Epidermal melanocyte (primary cell): ENCODE measurements around the gene SPATA46.

Source experiments
- DNase-seq: peaks from one replicate; pipeline ENCODE4 v3.0.0; 2011; ENCODE audit warnings: low spot score; ENCODE audit not compliant: insufficient read length

SPATA46 gene

GRCh38 chr1:162375463-162375862, 1.2 kb downstream of the SPATA46 start:
- DNase-seq, result no peak

- DNase-seq, result no peak
Observed at GRCh38 chr1:162374406-162374805, 2.2 kb downstream of the SPATA46 start.

GRCh38 chr1:162373541-162374260, 3.0 kb downstream of the SPATA46 start:
- no peak for DNase-seq

- DNase-seq, result no peak
Observed at GRCh38 chr1:162373072-162373427, 3.6 kb downstream of the SPATA46 start.

- DNase-seq, result no peak
Observed at GRCh38 chr1:162372159-162373071, 4.2 kb downstream of the SPATA46 start.

GRCh38 chr1:162371611-162372010, 5.0 kb downstream of the SPATA46 start:
- no peak for DNase-seq

- DNase-seq, result no peak
Observed at GRCh38 chr1:162370721-162371120, 5.9 kb downstream of the SPATA46 start.

GRCh38 chr1:162370161-162370560, 6.5 kb downstream of the SPATA46 start:
- no peak for DNase-seq

- DNase-seq, result no peak
Observed at GRCh38 chr1:162369571-162369970, 7.1 kb downstream of the SPATA46 start.

- DNase-seq, result no peak
Observed at GRCh38 chr1:162368451-162368850, 8.2 kb downstream of the SPATA46 start.

GRCh38 chr1:162367772-162368171, 8.9 kb downstream of the SPATA46 start:
- no peak for DNase-seq

GRCh38 chr1:162367073-162367472, 9.6 kb downstream of the SPATA46 start:
- no peak for DNase-seq

- no peak for DNase-seq
Observed at GRCh38 chr1:162366671-162367070, 10.0 kb downstream of the SPATA46 start.

- no peak for DNase-seq
Observed at GRCh38 chr1:162366149-162366548, 10.5 kb downstream of the SPATA46 start.

- DNase-seq, result no peak
Observed at GRCh38 chr1:162365284-162366020, 11.2 kb downstream of the SPATA46 start.

- DNase-seq, result no peak
Observed at GRCh38 chr1:162364498-162364897, 12.2 kb downstream of the SPATA46 start.

GRCh38 chr1:162363823-162364222, 12.8 kb downstream of the SPATA46 start:
- no peak for DNase-seq

- DNase-seq, result no peak
Observed at GRCh38 chr1:162361349-162361748, 15.3 kb downstream of the SPATA46 start.

- no peak for DNase-seq
Observed at GRCh38 chr1:162360874-162361260, 15.8 kb downstream of the SPATA46 start.

- no peak for DNase-seq
Observed at GRCh38 chr1:162360237-162360873, 16.3 kb downstream of the SPATA46 start.

GRCh38 chr1:162359523-162360236, 17.0 kb downstream of the SPATA46 start:
- no peak for DNase-seq
